ENCODE data around the gene DOLPP1.

DNA sequence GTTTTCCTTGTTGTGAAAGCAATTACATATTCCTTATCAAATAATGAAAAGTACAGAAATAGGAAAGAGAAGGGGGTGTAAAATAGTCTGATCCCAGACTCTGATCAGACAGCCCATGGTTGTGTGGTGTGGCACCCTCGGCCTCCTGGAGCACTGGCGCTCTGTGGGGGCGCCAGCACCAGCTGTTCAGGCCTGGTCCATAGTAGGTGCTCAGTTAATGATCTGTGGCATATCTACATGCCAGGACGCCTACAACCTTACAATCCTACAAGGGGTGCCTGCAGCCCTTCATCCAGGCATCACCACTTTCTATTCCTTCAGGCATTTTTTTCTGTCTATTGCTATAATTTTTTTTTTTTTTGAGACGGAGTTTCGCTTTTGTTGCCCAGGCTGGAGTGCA lies 27.9 kb upstream of the DOLPP1 start:
- no peak for TF ChIP-seq SP1 (IDR thresholded peaks at IDR 0.05; ENCODE audit: low read depth, low read length)
- TF ChIP-seq, protein P1, sequence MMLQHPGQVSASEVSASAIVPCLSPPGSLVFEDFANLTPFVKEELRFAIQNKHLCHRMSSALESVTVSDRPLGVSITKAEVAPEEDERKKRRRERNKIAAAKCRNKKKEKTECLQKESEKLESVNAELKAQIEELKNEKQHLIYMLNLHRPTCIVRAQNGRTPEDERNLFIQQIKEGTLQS (IDR thresholded peaks at IDR 0.05; ENCODE audit: insufficient read depth, low read depth, low read length) = no peak
- no peak for TF ChIP-seq ZNF274 (IDR thresholded peaks at IDR 0.05; ENCODE audit: borderline replicate concordance, extremely low read depth, low read length)
- no peak for TF ChIP-seq POLR2A (IDR thresholded peaks at IDR 0.05; ENCODE audit: control extremely low read depth in 1 of 2, low read depth in 2 of 2, low read length in 2 of 2)
- TF ChIP-seq RFX5 (IDR thresholded peaks at IDR 0.05; ENCODE audit: borderline replicate concordance, low read depth, low read length) = no peak
- no peak for TF ChIP-seq CREB1 (IDR thresholded peaks at IDR 0.05)
- no peak for TF ChIP-seq CEBPB (IDR thresholded peaks at IDR 0.05; ENCODE audit: low read depth, low read length)
- TF ChIP-seq, protein P2, sequence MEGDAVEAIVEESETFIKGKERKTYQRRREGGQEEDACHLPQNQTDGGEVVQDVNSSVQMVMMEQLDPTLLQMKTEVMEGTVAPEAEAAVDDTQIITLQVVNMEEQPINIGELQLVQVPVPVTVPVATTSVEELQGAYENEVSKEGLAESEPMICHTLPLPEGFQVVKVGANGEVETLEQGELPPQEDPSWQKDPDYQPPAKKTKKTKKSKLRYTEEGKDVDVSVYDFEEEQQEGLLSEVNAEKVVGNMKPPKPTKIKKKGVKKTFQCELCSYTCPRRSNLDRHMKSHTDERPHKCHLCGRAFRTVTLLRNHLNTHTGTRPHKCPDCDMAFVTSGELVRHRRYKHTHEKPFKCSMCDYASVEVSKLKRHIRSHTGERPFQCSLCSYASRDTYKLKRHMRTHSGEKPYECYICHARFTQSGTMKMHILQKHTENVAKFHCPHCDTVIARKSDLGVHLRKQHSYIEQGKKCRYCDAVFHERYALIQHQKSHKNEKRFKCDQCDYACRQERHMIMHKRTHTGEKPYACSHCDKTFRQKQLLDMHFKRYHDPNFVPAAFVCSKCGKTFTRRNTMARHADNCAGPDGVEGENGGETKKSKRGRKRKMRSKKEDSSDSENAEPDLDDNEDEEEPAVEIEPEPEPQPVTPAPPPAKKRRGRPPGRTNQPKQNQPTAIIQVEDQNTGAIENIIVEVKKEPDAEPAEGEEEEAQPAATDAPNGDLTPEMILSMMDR (IDR thresholded peaks at IDR 0.05; ENCODE audit: control extremely low read depth in 1 of 3, insufficient read depth in 1 of 3, low read depth in 1 of 3, low read length in 3 of 3) = no peak
- TF ChIP-seq, protein P3, sequence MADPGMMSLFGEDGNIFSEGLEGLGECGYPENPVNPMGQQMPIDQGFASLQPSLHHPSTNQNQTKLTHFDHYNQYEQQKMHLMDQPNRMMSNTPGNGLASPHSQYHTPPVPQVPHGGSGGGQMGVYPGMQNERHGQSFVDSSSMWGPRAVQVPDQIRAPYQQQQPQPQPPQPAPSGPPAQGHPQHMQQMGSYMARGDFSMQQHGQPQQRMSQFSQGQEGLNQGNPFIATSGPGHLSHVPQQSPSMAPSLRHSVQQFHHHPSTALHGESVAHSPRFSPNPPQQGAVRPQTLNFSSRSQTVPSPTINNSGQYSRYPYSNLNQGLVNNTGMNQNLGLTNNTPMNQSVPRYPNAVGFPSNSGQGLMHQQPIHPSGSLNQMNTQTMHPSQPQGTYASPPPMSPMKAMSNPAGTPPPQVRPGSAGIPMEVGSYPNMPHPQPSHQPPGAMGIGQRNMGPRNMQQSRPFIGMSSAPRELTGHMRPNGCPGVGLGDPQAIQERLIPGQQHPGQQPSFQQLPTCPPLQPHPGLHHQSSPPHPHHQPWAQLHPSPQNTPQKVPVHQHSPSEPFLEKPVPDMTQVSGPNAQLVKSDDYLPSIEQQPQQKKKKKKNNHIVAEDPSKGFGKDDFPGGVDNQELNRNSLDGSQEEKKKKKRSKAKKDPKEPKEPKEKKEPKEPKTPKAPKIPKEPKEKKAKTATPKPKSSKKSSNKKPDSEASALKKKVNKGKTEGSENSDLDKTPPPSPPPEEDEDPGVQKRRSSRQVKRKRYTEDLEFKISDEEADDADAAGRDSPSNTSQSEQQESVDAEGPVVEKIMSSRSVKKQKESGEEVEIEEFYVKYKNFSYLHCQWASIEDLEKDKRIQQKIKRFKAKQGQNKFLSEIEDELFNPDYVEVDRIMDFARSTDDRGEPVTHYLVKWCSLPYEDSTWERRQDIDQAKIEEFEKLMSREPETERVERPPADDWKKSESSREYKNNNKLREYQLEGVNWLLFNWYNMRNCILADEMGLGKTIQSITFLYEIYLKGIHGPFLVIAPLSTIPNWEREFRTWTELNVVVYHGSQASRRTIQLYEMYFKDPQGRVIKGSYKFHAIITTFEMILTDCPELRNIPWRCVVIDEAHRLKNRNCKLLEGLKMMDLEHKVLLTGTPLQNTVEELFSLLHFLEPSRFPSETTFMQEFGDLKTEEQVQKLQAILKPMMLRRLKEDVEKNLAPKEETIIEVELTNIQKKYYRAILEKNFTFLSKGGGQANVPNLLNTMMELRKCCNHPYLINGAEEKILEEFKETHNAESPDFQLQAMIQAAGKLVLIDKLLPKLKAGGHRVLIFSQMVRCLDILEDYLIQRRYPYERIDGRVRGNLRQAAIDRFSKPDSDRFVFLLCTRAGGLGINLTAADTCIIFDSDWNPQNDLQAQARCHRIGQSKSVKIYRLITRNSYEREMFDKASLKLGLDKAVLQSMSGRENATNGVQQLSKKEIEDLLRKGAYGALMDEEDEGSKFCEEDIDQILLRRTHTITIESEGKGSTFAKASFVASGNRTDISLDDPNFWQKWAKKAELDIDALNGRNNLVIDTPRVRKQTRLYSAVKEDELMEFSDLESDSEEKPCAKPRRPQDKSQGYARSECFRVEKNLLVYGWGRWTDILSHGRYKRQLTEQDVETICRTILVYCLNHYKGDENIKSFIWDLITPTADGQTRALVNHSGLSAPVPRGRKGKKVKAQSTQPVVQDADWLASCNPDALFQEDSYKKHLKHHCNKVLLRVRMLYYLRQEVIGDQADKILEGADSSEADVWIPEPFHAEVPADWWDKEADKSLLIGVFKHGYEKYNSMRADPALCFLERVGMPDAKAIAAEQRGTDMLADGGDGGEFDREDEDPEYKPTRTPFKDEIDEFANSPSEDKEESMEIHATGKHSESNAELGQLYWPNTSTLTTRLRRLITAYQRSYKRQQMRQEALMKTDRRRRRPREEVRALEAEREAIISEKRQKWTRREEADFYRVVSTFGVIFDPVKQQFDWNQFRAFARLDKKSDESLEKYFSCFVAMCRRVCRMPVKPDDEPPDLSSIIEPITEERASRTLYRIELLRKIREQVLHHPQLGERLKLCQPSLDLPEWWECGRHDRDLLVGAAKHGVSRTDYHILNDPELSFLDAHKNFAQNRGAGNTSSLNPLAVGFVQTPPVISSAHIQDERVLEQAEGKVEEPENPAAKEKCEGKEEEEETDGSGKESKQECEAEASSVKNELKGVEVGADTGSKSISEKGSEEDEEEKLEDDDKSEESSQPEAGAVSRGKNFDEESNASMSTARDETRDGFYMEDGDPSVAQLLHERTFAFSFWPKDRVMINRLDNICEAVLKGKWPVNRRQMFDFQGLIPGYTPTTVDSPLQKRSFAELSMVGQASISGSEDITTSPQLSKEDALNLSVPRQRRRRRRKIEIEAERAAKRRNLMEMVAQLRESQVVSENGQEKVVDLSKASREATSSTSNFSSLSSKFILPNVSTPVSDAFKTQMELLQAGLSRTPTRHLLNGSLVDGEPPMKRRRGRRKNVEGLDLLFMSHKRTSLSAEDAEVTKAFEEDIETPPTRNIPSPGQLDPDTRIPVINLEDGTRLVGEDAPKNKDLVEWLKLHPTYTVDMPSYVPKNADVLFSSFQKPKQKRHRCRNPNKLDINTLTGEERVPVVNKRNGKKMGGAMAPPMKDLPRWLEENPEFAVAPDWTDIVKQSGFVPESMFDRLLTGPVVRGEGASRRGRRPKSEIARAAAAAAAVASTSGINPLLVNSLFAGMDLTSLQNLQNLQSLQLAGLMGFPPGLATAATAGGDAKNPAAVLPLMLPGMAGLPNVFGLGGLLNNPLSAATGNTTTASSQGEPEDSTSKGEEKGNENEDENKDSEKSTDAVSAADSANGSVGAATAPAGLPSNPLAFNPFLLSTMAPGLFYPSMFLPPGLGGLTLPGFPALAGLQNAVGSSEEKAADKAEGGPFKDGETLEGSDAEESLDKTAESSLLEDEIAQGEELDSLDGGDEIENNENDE (IDR thresholded peaks at IDR 0.05; ENCODE audit: insufficient replicate concordance, low read length) = no peak
- no peak for TF ChIP-seq EP300 (IDR thresholded peaks at IDR 0.05; ENCODE audit: borderline replicate concordance in 1 of 2, low read depth in 2 of 2, low read length in 2 of 2)

Measured in H1 (cell line).